Frontal cortex (tissue), 4 donors: ENCODE data around the gene FSTL3. TPM values are rescaled to one million over a fixed set of nuclear protein-coding genes. Genes with fewer than 3 reads are reported as not detected.
A peak's percentile ranks its signal among the peaks of the same experiment; 100 is the strongest.

Experiments used
- DNase-seq, 2 donors: peaks; one replicate each; pipeline ENCODE4 v3.0.0; 2012; ENCODE audit warnings: low spot score in 2 of 2
- FAIRE-seq: peaks from 2 replicates; lab custom pipeline; 2012; peaks lifted over from hg19 to GRCh38; lab: Jason Lieb, UNC
- total RNA-seq: library from RNA; depleted of rRNA; stranded (reverse); fragments of >200 nt; gene quantifications from one replicate; pipeline ENCODE4 v1.2.3, GENCODE V29; 2014
- donor health status: control.
- donor health status: control.
- donor health status: control.

FSTL3 gene
- total RNA-seq, 1 donor from 2014 or later: 2.0 TPM

GRCh38 chr19:703651-704446, 27.7 kb downstream of the FSTL3 start:
- FAIRE-seq (no peak), DNase-seq (peak in 1 of 2 donors; percentile 57)

GRCh38 chr19:704447-704741, 28.2 kb downstream of the FSTL3 start:
- no peak for FAIRE-seq
- DNase-seq: no peak

DNA sequence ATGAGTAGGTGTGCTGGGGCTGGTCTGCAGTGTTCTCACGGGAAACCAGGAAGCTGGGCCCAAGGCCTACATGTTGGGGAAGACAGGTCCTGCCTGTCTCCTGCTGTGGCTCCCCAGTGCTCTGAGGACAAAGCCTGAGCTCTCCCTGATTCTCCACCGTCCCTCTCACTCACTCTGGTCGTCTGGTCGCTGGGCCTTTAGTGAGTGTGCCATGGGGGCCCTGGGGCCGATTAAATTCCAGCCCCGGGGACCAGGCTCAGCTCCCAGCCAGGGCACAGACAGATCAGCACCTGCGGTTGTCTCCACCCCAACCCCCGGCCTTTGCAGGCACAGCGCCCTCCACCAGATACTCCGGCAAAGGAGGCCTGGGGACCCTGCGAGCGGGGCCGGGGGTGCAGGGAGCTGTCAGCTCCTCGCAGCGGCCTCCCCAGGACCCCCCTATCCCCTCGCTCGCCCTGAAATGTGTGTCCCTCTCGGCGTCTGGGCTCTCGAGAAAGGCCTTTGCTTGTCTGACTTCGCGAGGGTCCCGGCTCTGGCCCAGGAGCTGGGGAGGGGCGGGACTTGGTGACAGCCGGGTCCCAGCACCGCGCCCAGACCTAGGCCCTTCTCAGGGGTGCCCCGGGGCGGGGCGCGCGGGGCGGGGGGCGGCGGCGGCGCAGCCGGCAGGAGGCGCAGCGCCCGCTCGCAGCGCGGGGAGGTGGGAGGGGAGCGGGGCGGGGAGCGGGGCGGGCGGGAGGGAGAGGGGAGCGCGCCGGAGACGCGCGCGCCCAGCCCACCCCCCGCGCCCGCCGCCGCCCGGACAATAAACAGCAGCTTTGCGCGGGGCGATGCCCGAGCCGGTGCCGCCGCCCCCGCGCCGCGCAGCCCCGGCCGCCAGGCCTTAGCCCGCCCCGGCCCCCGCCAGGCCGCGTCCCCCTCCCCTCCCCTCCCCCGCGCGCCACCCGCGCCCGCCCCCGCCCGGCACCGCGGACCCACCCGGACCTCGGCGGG, 32.3 kb downstream of the FSTL3 start, which contains the start of gene PALM:
Gene PALM (plus strand): TSS at position 782 of the 990 bp plus-strand sequence. CDS start 212 bp downstream, outside the sequence.
- FAIRE-seq: no peak
- DNase-seq: peak; percentile 58 to 71

GRCh38 chr19:709196-709964, 33.2 kb downstream of the FSTL3 start:
- FAIRE-seq: no peak
- DNase-seq: no peak

- FAIRE-seq: no peak
- no peak for DNase-seq
These were observed 33.9 kb downstream of the FSTL3 start for GRCh38 chr19:709965-710571.

- DNase-seq (no peak), FAIRE-seq (no peak)
These were observed 34.6 kb downstream of the FSTL3 start for GRCh38 chr19:710767-711166.

DNA sequence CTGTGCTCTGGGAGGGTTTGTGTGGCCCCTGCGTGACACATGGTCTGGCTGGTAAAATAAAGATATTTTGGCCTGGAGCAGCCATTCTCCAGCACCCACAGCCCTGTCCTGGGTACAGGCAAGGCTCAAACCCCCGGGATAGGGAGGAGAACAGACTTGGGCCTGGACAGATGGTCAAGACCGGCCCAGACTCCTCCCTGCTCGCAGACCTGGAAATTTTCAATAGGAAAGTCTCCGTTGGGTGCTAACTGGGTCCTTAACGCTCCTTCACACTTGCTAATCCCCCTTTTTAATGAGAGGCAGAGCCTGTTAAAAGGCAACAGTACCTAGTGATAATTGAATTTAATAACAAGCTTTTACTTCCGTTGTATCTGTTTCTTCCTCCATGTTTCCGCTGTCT, 35.1 kb downstream of the FSTL3 start:
- no peak for FAIRE-seq
- no peak for DNase-seq

GRCh38 chr19:715347-715746, 39.2 kb downstream of the FSTL3 start:
- FAIRE-seq: no peak

DNA sequence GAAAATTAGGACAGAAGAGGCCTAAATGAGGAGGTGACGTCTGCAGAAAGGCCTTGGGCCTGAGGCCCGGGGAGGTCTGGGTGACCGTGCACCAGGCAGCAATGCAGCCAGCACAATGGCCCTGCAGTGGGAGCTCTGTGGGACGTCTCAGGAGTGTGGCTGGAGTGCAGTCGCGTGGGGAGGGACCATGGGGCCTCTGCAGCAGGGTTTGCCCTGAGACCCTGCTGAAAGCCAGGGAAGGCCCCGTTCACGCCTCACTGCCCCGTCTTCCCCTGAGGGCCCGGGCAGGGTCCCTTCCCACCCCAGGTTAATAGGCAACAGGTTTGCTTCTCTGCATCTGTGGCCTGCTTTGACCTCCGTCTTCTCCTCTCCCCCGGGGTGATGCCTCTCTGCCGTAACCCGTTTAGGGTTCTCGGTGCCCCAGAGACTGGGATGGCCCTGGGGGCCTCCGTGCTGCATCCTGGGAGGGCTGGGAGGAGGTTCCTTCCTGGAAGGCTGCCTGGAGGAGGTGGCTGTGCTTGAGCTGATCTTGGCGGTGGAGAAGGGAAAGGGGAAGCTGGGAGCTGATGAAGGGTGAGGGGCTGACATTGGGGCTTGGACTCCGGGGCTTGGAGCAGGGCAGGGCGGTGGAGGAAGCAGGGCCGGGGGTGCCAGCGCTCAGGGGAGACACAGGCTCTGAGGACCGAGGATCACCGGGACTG, 42.2 kb downstream of the FSTL3 start:
- DNase-seq: no peak

More at GRCh38 chr19:715347-715746, 39.2 kb downstream of the FSTL3 start:
- no peak for DNase-seq

GRCh38 chr19:718991-719512, 42.9 kb downstream of the FSTL3 start:
- no peak for FAIRE-seq
- peak in 1 of 2 donors; percentile 61 for DNase-seq

More for the DNA sequence above, 42.2 kb downstream of the FSTL3 start:
- no peak for FAIRE-seq

- FAIRE-seq (no peak), DNase-seq (peak; percentile 89 to 91)
These were observed 43.6 kb downstream of the FSTL3 start for GRCh38 chr19:719636-720344.

- FAIRE-seq: no peak
- peak; percentile 82 to 87 for DNase-seq
These were observed 44.4 kb downstream of the FSTL3 start for GRCh38 chr19:720345-721160.

- FAIRE-seq: no peak
- no peak for DNase-seq
These were observed 46.4 kb downstream of the FSTL3 start for GRCh38 chr19:722553-723101.

GRCh38 chr19:723247-723646, 47.1 kb downstream of the FSTL3 start:
- DNase-seq (no peak), FAIRE-seq (no peak)

DNA sequence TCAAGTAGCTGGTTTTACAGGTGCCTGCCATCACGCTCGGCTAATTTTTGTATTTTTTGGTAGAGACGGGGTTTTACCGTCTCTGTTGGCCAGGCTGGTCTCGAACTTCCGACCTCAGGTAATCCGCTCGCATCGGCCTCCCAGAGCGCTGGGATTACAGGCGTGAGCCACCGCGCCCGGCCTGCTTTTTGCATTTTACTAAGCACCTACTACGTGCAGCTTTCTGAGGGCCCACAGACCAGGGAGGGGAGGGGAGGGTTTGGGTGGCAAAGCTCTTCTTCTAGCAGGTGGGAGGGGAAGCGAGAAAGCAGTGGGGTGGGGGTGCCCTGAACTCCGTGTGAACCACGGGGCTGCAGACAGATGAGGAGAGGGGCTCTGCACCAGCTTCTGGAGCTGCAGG, 47.5 kb downstream of the FSTL3 start:
- FAIRE-seq (no peak), DNase-seq (no peak)

DNA sequence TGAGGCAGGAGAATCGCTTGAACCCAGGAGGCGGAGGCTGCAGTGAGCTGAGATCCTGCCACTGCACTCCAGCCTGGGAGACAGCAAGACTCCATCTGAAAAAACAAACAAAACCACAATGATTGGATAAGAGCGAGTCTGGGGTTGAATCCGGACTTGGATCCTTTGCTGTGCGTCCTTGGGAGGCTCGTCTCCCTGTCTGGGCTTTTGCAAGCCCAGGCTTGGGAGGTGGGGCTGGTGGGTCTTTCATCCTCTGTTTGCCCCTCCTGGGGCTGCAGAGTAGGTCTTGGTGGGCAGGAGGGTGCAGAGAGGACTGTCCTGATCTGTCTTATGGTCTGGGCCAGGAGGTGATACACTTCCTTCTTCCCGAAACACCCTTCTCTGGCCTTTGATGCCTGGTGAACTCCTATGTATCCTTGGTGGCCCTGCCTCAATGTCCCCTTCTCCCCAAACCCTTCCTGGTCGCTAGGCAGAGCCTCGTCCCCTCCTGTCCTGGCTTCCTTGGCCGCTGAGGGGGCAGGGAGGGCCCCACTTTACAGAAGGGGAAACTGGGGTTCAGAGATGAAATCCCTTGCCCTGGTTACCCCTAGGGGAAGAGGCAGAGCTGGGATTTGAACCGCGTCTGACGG, 49.4 kb downstream of the FSTL3 start:
- no peak for FAIRE-seq
- DNase-seq: no peak
